Mesenchymal stem cell (in vitro differentiated cells and primary cell): Measurements from ENCODE around the gene SPATA13.
"Not testable (repeated sequence)": the region's sequence is repeated elsewhere in the genome, so short reads cannot be mapped to it uniquely, and the experiment has no call there.

ENCODE experiments used
- DNase-seq: peaks from one replicate; pipeline ENCODE4 v3.0.0-alpha.2; 2013
- H2AFZ ChIP-seq: one replicate; pipeline ENCODE4 v1.6.1; 2013; ENCODE audit warnings: low read depth, mild to moderate bottlenecking, control low read depth, inconsistent platforms, low read length, moderate library complexity
- H2AK5ac ChIP-seq: 2 replicates; pipeline ENCODE4 v1.6.1; 2013; ENCODE audit warnings: low read length, moderate library complexity, mild to moderate bottlenecking, inconsistent platforms; ENCODE audit not compliant: severe bottlenecking
- H2BK120ac ChIP-seq: one replicate; pipeline ENCODE4 v1.6.1; 2013; ENCODE audit warnings: low read depth, mild to moderate bottlenecking, inconsistent platforms, low read length, moderate library complexity
- H2BK12ac ChIP-seq, 2 experiments: one replicate each; pipeline ENCODE4 v1.6.1; 2013; ENCODE audit warnings: inconsistent platforms in 2 of 2, low read length in 2 of 2, mild to moderate bottlenecking in 2 of 2, moderate library complexity in 2 of 2, control low read depth in 1 of 2
- H2BK15ac ChIP-seq: one replicate; pipeline ENCODE4 v1.6.1; 2013; ENCODE audit warnings: mild to moderate bottlenecking, low read depth, inconsistent platforms; ENCODE audit not compliant: poor library complexity, severe bottlenecking
- H2BK5ac ChIP-seq: 2 replicates; pipeline ENCODE4 v1.6.1; 2013; ENCODE audit warnings: low read depth, mild to moderate bottlenecking, low read length, control low read depth, inconsistent platforms; ENCODE audit not compliant: poor library complexity, severe bottlenecking
- H3K14ac ChIP-seq, 2 experiments: one replicate each; pipeline ENCODE4 v1.6.1; 2013; ENCODE audit warnings: inconsistent platforms in 2 of 2, low read length in 2 of 2, control low read depth in 1 of 2, mild to moderate bottlenecking in 1 of 2, moderate library complexity in 1 of 2
- H3K18ac ChIP-seq, 2 experiments: one replicate each; pipeline ENCODE4 v1.6.1; 2013; ENCODE audit warnings: inconsistent platforms in 2 of 2, low read length in 2 of 2, control low read depth in 1 of 2, low read depth in 1 of 2, mild to moderate bottlenecking in 1 of 2
- H3K23ac ChIP-seq, 2 experiments: one replicate each; pipeline ENCODE4 v1.6.1; 2013; ENCODE audit warnings: inconsistent platforms in 2 of 2, low read length in 2 of 2, mild to moderate bottlenecking in 2 of 2, moderate library complexity in 2 of 2, control low read depth in 1 of 2
- H3K27ac ChIP-seq: 2 replicates; pipeline ENCODE4 v1.5.1; 2013; ENCODE audit warnings: mild to moderate bottlenecking, moderate library complexity, low read length, control low read depth, inconsistent platforms; ENCODE audit not compliant: poor library complexity, severe bottlenecking
- H3K27me3 ChIP-seq, 2 experiments: 2 replicates each; pipeline versions ENCODE4 v1.6.1 to v1.7.0; 2013; ENCODE audit warnings: low read length in 2 of 2, mild to moderate bottlenecking in 2 of 2, moderate library complexity in 2 of 2, control low read depth in 1 of 2, inconsistent platforms in 1 of 2; ENCODE audit not compliant: control insufficient read depth in 1 of 2, insufficient read depth in 1 of 2
- H3K36me3 ChIP-seq, 2 experiments: 2 replicates each; pipeline versions ENCODE4 v1.6.1 to v1.7.0; 2013; ENCODE audit warnings: low read length in 2 of 2, control low read depth in 1 of 2, inconsistent platforms in 1 of 2, low read depth in 1 of 2, mild to moderate bottlenecking in 1 of 2; ENCODE audit not compliant: insufficient read depth in 2 of 2, control insufficient read depth in 1 of 2
- H3K4ac ChIP-seq, 2 experiments: one replicate each; pipeline ENCODE4 v1.6.1; 2013; ENCODE audit warnings: inconsistent platforms in 2 of 2, low read length in 2 of 2, mild to moderate bottlenecking in 2 of 2, moderate library complexity in 2 of 2, control low read depth in 1 of 2, low read depth in 1 of 2
- H3K4me1 ChIP-seq: 2 replicates; pipeline ENCODE4 v1.6.1; 2013; ENCODE audit warnings: low read depth, low read length, control low read depth; ENCODE audit not compliant: control insufficient read depth, insufficient read depth
- H3K4me2 ChIP-seq: 2 replicates; pipeline ENCODE4 v1.6.1; 2013; ENCODE audit warnings: low read length, mild to moderate bottlenecking, inconsistent platforms; ENCODE audit not compliant: poor library complexity, severe bottlenecking
- H3K4me3 ChIP-seq, 2 experiments: 2 replicates each; pipeline versions ENCODE4 v1.5.1 to v1.7.0; 2013; ENCODE audit warnings: low read length in 2 of 2, mild to moderate bottlenecking in 2 of 2, control low read depth in 1 of 2, low read depth in 1 of 2; ENCODE audit not compliant: insufficient read depth in 1 of 2
- H3K79me1 ChIP-seq: replicated peaks from 2 replicates; pipeline ENCODE4 v1.6.1; 2013; ENCODE audit warnings: mild to moderate bottlenecking, control low read depth, low read length, inconsistent platforms; ENCODE audit not compliant: poor library complexity, severe bottlenecking
- H3K9ac ChIP-seq: 2 replicates; pipeline ENCODE4 v1.7.0; 2013; ENCODE audit warnings: mild to moderate bottlenecking, low read length, moderate library complexity
- H3K9me3 ChIP-seq: 2 replicates; pipeline ENCODE4 v1.7.0; 2013; ENCODE audit warnings: mild to moderate bottlenecking, low read length; ENCODE audit not compliant: control insufficient read depth
- H4K8ac ChIP-seq: one replicate; pipeline ENCODE4 v1.6.1; 2013; ENCODE audit warnings: inconsistent platforms, mild to moderate bottlenecking, low read length, moderate library complexity
- H4K91ac ChIP-seq: one replicate; pipeline ENCODE4 v1.6.1; 2013; ENCODE audit warnings: mild to moderate bottlenecking, low read length, inconsistent platforms
- WGBS: methylation state at CpG from one replicate; pipeline ENCODE4 v1.1.7; 2013; ENCODE audit warnings: mixed read lengths; 5-methylcytosine and 5-hydroxymethylcytosine counted together

The SPATA13 gene

DNA sequence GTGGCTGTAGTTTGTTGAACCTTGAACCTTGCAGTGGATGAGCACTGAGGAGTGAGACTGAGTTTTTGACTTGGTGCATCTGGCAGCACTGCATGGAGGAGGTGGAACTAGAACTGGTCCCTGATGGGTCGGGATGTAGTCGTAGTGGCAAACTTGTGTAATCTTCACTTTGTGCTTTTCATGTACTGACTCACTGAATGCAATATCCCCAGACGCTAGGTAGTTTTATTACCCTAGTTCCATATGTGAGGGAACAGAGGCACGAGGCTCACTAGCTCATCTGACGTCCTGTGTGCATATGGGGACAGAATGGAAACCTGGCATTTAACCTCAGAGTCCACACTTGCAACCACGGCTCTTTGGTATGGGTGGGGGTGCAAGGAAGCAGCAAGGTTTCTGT is 159.1 kb downstream of the SPATA13 start:
- H3K79me1 ChIP-seq, H3K18ac ChIP-seq, H3K9ac ChIP-seq, H2AK5ac ChIP-seq, H3K23ac ChIP-seq, H2BK12ac ChIP-seq, H3K36me3 ChIP-seq, H3K4me3 ChIP-seq, H2BK5ac ChIP-seq, H2AFZ ChIP-seq, H3K14ac ChIP-seq, H3K4ac ChIP-seq, H3K27ac ChIP-seq, H2BK15ac ChIP-seq, DNase-seq, H4K91ac ChIP-seq, H3K4me1 ChIP-seq, H4K8ac ChIP-seq, H3K9me3 ChIP-seq, H2BK120ac ChIP-seq, H3K4me2 ChIP-seq: not testable (repeated sequence)
- WGBS = 88% methylated on average over 4 of the region's 6 CpGs
- peaks cover 4 to 12% of the 10 kb centered on the region in 2 experiments for H3K27me3 ChIP-seq

DNA sequence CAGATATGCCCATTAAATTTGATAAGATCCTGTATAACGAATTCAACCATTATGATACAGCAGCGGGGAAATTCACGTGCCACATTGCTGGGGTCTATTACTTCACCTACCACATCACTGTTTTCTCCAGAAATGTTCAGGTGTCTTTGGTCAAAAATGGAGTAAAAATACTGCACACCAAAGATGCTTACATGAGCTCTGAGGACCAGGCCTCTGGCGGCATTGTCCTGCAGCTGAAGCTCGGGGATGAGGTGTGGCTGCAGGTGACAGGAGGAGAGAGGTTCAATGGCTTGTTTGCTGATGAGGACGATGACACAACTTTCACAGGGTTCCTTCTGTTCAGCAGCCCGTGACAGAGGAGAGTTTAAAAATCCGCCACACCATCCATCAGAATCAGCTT is 160.9 kb downstream of the SPATA13 start:
- H2AFZ ChIP-seq, H3K14ac ChIP-seq, H3K27me3 ChIP-seq, H3K4me3 ChIP-seq, H2BK12ac ChIP-seq, H3K23ac ChIP-seq, H2BK5ac ChIP-seq, H3K36me3 ChIP-seq, H4K8ac ChIP-seq, H2BK15ac ChIP-seq, H3K4me1 ChIP-seq, H3K9ac ChIP-seq, H2BK120ac ChIP-seq, H3K4me2 ChIP-seq, H3K27ac ChIP-seq, DNase-seq, H3K18ac ChIP-seq, H2AK5ac ChIP-seq, H3K9me3 ChIP-seq, H3K4ac ChIP-seq, H4K91ac ChIP-seq, H3K79me1 ChIP-seq: not testable (repeated sequence)
- 96% methylated on average over 4 of the region's 8 CpGs for WGBS

DNA sequence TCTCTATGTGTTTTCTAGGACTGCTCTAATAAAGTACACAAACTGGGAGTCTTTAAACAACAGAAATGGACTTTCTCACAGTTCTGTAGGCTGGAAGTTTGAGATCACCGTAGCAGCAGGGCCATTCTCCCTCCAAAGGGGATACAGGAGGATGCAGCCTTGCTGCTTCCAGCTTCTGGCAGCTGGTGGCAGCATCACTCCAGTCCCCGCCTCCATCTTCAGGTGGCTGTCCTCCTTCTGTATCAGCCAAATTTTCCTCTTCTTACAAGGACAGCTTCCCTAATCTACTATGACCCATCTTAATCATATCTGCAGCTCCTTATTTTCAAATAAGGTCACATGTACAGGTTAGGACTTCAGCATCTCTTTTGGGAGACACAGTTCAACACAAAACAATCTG is 161.9 kb downstream of the SPATA13 start:
- not testable (repeated sequence) for H3K18ac ChIP-seq, H3K9ac ChIP-seq, H3K4ac ChIP-seq, H2BK120ac ChIP-seq, H3K4me1 ChIP-seq, H3K23ac ChIP-seq, H3K9me3 ChIP-seq, H4K91ac ChIP-seq, H3K27me3 ChIP-seq, DNase-seq, H2AFZ ChIP-seq, H3K14ac ChIP-seq, H3K4me3 ChIP-seq, H3K36me3 ChIP-seq, H3K27ac ChIP-seq, H2BK12ac ChIP-seq, H3K4me2 ChIP-seq, H3K79me1 ChIP-seq, H2BK5ac ChIP-seq, H2BK15ac ChIP-seq, H4K8ac ChIP-seq, H2AK5ac ChIP-seq
- 45% methylated on average over 2 of the region's 2 CpGs for WGBS

DNA sequence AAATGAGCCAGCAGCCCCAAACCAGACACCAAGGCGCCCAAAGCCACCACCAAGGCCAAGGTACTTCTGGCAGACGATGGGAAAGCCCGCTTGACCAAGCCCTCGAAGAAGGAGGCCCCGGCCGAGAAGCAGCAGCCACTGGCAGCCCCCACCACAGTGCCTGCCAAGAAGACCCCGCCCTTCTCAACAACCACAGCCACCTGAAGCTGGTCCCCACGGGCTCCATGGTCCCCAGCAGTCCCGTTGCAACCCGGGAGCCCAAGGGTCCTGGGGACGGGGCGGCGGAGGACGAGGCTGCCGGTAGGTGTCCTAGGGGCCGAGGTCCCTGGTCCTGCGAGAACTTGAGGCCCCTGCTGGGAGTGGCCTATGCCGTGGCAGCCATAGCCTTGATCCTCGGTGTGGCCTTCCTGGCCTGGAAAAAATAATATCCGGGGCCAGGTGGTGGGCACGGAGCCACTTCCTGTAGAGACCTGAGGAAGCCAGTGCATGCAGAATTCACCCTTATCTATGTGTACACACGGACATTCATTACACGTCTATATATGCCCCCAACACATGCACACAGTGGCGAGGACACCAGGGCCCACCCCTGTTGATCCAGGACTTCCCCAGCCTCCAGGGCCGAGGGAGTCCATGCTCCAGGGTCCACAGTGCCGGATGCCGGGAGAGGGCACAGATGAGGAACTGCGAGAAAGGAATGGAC is 162.7 kb downstream of the SPATA13 start:
- no peak overlapping the region for H3K18ac ChIP-seq

More for the DNA sequence above, 162.7 kb downstream of the SPATA13 start:
- no peak overlapping the region for H3K4me3 ChIP-seq
- no peak overlapping the region for H4K8ac ChIP-seq
- DNase-seq = no peak
- H3K9me3 ChIP-seq = no peaks in the 10 kb centered on the region
- no peak overlapping the region for H2BK12ac ChIP-seq
- no peak overlapping the region for H2AFZ ChIP-seq
- H3K14ac ChIP-seq = peak overlapping the region in 1 of 2 experiments; percentile 36
- H3K27ac ChIP-seq = no peak overlapping the region
- no peak overlapping the region for H2AK5ac ChIP-seq
- H3K9ac ChIP-seq = no peak overlapping the region
- H4K91ac ChIP-seq = no peak overlapping the region
- peaks cover 0 to 2% of the 10 kb centered on the region in 2 experiments for H3K27me3 ChIP-seq
- H3K4me1 ChIP-seq = peaks cover under 1% of the 10 kb centered on the region
- H2BK120ac ChIP-seq = no peak overlapping the region
- H3K23ac ChIP-seq = peak overlapping the region in 1 of 2 experiments; percentile 59
- H3K4ac ChIP-seq = no peak overlapping the region
- WGBS = 88% methylated on average over 28 of the region's 28 CpGs
- no peak overlapping the region for H2BK5ac ChIP-seq
- no peaks in the 10 kb centered on the region for H3K79me1 ChIP-seq
- H3K36me3 ChIP-seq = no peaks in the 10 kb centered on the region
- H3K4me2 ChIP-seq = no peak overlapping the region
- H2BK15ac ChIP-seq = no peak overlapping the region
